ENCODE measurements around the gene RAMACL.

DNA sequence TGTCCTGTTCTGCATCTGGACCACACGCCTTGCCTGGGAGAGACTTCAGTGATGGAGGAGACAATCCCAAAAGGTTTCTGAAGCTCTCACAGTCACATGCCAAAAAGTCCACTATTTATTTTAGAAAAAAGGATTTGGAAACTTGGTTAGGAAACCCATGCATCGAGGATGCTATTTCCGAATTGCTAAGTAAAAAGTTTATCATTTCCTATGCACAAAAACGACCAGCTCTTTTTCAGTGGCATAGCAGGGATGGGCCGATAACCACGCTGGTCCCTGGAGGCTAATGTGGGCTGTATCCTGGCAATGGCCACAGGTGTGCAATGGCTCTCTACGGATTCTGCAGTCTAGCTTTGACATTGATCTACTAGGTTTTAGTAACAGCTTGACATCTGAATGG is 33.9 kb downstream of the RAMACL start:
- TF ChIP-seq POLR2A (IDR thresholded peaks at IDR 0.05), result no peak
- no peak for TF ChIP-seq POLR2AphosphoS5 (IDR thresholded peaks at IDR 0.05)
- TF ChIP-seq, protein P1, sequence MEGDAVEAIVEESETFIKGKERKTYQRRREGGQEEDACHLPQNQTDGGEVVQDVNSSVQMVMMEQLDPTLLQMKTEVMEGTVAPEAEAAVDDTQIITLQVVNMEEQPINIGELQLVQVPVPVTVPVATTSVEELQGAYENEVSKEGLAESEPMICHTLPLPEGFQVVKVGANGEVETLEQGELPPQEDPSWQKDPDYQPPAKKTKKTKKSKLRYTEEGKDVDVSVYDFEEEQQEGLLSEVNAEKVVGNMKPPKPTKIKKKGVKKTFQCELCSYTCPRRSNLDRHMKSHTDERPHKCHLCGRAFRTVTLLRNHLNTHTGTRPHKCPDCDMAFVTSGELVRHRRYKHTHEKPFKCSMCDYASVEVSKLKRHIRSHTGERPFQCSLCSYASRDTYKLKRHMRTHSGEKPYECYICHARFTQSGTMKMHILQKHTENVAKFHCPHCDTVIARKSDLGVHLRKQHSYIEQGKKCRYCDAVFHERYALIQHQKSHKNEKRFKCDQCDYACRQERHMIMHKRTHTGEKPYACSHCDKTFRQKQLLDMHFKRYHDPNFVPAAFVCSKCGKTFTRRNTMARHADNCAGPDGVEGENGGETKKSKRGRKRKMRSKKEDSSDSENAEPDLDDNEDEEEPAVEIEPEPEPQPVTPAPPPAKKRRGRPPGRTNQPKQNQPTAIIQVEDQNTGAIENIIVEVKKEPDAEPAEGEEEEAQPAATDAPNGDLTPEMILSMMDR (IDR thresholded peaks at IDR 0.05 in 8 of 11, conservative IDR thresholded peaks at IDR 0.05 in 3 of 11), result no peak
